Measurements from ENCODE around the gene DNAJC16.

DNAJC16 gene

GRCh38 chr1:15624133-15624714 lies 97.6 kb downstream of the DNAJC16 start:
- no peak for DNase-seq

DNA sequence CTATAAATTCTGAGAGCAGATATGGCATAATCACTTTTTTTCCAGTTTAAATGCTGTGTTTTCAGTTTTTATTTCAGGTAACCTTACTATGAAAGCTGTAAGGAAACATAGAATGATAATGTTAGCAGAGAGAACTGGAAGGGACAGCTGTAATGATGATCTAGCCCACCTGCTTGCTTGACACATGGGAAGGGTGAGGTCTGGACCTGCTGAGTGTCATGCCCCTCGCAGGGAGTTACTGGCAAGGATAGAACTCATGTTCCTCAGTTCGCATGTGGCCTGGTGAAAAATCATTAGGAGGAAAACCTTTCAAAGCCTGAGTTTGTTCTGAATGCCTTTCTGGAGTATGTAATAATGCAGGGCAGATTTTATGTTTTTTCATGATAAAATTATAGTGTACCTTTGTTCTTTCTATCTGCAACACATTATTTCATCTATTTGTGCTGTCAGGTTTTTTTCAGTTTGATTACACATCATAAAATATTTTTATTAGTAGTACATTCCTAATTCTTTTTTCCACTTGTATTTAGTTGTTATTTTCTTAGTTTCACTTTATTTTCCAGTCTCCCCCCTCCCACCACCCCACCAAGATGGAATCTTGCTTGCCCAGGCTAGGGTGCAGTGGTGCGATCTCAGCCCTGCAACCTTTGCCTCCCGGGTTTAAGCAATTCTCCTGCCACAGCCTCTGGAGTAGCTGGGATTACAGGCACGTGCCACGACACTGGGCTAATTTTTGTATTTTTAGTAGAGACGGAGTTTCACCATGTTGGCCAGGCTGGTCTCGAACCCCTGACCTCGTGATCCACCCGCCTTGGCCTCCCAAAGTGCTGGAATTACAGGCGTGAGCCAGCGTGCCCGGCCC lies 98.6 kb downstream of the DNAJC16 start:
- DNase-seq: no peak
